ENCODE measurements around the gene CD22.

Gene CD22

GRCh38 chr19:35360880-35361420 lies 32.0 kb downstream of the CD22 start:
- no peak for TF ChIP-seq CTCF (conservative IDR thresholded peaks at IDR 0.05; ENCODE audit: low read depth)
- H3K27ac ChIP-seq: no peak overlapping the region
- ChIA-PET POLR2A (ENCODE audit: low non-redundant PET) (interaction anchor here (0.6 kb wide), 1 partner anchor 181 kb away, joined by 3 read pairs; no protein-coding TSS in a partner anchor), CTCF (interaction anchor here (1.8 kb wide), 1 partner anchor 8 kb away, joined by 7 read pairs; no protein-coding TSS in a partner anchor)
- DNase-seq (ENCODE audit: low spot score): no peak

- H3K27ac ChIP-seq: no peak overlapping the region
- TF ChIP-seq CTCF (conservative IDR thresholded peaks at IDR 0.05; ENCODE audit: low read depth): no peak
- ChIA-PET POLR2A (ENCODE audit: low non-redundant PET) (no interaction called here), CTCF (interaction anchor here (1.8 kb wide), 1 partner anchor 9 kb away, joined by 7 read pairs; no protein-coding TSS in a partner anchor)
- no peak for DNase-seq (ENCODE audit: low spot score)
Measured at GRCh38 chr19:35362261-35363000, 33.4 kb downstream of the CD22 start.

GRCh38 chr19:35363001-35363590 lies 34.1 kb downstream of the CD22 start:
- no peak overlapping the region for H3K27ac ChIP-seq
- no peak for TF ChIP-seq CTCF (conservative IDR thresholded peaks at IDR 0.05; ENCODE audit: low read depth)
- no peak for DNase-seq (ENCODE audit: low spot score)
- ChIA-PET CTCF (no interaction called here), POLR2A (ENCODE audit: low non-redundant PET) (no interaction called here)

GRCh38 chr19:35363711-35364425 lies 34.9 kb downstream of the CD22 start:
- no peak for TF ChIP-seq CTCF (conservative IDR thresholded peaks at IDR 0.05; ENCODE audit: low read depth)
- ChIA-PET CTCF (interaction anchor here (0.6 to 0.7 kb wide), 2 partner anchors 117 to 1801 kb away, joined by 3 read pairs; no protein-coding TSS in a partner anchor), POLR2A (ENCODE audit: low non-redundant PET) (no interaction called here)
- DNase-seq (ENCODE audit: low spot score): no peak
- H3K27ac ChIP-seq: no peak overlapping the region

- POLR2A ChIA-PET (ENCODE audit: low non-redundant PET): interaction anchor here (0.6 kb wide), 1 partner anchor 195 kb away, joined by 3 read pairs; no protein-coding TSS in a partner anchor
- CTCF ChIA-PET: interaction anchor here (1.3 kb wide), 1 partner anchor 103 kb away, joined by 3 read pairs; no protein-coding TSS in a partner anchor
- no peak for TF ChIP-seq CTCF (conservative IDR thresholded peaks at IDR 0.05; ENCODE audit: low read depth)
- no peak for DNase-seq (ENCODE audit: low spot score)
- no peak overlapping the region for H3K27ac ChIP-seq
Measured at GRCh38 chr19:35365303-35365702, 36.3 kb downstream of the CD22 start.

- ChIA-PET CTCF (no interaction called here), POLR2A (ENCODE audit: low non-redundant PET) (no interaction called here)
- DNase-seq (ENCODE audit: low spot score): no peak
- H3K27ac ChIP-seq: no peak overlapping the region
- TF ChIP-seq CTCF (conservative IDR thresholded peaks at IDR 0.05; ENCODE audit: low read depth): no peak
Measured at GRCh38 chr19:35368378-35368777, 39.4 kb downstream of the CD22 start.

Measured in RWPE1 (cell line).